ENCODE measurements around the gene GFRA1.

Gene GFRA1

GRCh38 chr10:116108095-116108494 lies 164.9 kb downstream of the GFRA1 start:
- H3K4me3 ChIP-seq (ENCODE audit: control insufficient read depth, low read depth, low read length): no peak overlapping the region
- no peak for DNase-seq (ENCODE audit: low read depth)
- TF ChIP-seq, protein P1, sequence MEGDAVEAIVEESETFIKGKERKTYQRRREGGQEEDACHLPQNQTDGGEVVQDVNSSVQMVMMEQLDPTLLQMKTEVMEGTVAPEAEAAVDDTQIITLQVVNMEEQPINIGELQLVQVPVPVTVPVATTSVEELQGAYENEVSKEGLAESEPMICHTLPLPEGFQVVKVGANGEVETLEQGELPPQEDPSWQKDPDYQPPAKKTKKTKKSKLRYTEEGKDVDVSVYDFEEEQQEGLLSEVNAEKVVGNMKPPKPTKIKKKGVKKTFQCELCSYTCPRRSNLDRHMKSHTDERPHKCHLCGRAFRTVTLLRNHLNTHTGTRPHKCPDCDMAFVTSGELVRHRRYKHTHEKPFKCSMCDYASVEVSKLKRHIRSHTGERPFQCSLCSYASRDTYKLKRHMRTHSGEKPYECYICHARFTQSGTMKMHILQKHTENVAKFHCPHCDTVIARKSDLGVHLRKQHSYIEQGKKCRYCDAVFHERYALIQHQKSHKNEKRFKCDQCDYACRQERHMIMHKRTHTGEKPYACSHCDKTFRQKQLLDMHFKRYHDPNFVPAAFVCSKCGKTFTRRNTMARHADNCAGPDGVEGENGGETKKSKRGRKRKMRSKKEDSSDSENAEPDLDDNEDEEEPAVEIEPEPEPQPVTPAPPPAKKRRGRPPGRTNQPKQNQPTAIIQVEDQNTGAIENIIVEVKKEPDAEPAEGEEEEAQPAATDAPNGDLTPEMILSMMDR (IDR thresholded peaks at IDR 0.05; ENCODE audit: control insufficient read depth, insufficient read depth, low read depth, low read length, missing control alignments): no peak

DNA sequence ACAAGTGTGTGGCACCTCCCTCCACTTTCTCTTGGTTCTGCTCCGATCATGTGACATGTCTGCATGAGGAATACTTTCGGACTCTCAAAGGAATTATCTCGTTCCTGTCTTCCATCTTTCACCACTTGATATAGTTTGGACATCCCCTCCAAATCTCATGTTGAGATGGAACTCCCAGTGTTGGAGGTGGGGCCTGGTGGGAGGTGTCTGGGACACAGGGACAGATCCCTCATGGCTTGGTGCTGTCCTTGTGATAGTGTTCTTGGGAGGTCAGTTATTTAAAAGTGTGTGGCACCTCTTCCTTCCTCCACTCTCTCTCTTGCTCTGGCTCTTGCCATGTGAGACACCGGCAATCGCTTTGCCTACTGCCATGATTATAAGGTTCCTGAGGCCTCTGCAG lies 166.4 kb downstream of the GFRA1 start:
- no peak overlapping the region for H3K4me3 ChIP-seq (ENCODE audit: control insufficient read depth, low read depth, low read length)
- TF ChIP-seq, protein P1 (IDR thresholded peaks at IDR 0.05; ENCODE audit: control insufficient read depth, insufficient read depth, low read depth, low read length, missing control alignments): no peak
- no peak for DNase-seq (ENCODE audit: low read depth)

DNA sequence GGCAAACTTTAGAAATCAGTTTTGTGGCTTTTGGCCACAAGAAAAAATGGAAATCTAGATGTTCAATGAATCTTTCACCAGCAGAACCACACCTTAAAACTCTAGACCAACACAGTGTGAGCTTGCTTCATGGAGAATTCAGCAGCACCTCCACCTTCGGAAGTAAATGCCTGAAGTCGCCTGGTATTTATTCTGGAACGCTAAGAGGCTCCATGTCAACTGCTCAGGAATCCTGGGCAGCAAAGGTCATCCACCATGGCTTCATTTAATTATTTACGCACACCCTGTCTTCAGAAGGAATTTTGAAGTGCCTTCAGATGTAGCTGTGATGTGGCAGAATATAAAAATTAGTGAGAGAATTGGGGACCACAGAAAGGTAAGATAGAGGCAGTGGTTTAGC lies 167.7 kb downstream of the GFRA1 start:
- TF ChIP-seq, protein P1 (IDR thresholded peaks at IDR 0.05; ENCODE audit: control insufficient read depth, insufficient read depth, low read depth, low read length, missing control alignments): no peak
- no peak overlapping the region for H3K4me3 ChIP-seq (ENCODE audit: control insufficient read depth, low read depth, low read length)
- no peak for DNase-seq (ENCODE audit: low read depth)

DNA sequence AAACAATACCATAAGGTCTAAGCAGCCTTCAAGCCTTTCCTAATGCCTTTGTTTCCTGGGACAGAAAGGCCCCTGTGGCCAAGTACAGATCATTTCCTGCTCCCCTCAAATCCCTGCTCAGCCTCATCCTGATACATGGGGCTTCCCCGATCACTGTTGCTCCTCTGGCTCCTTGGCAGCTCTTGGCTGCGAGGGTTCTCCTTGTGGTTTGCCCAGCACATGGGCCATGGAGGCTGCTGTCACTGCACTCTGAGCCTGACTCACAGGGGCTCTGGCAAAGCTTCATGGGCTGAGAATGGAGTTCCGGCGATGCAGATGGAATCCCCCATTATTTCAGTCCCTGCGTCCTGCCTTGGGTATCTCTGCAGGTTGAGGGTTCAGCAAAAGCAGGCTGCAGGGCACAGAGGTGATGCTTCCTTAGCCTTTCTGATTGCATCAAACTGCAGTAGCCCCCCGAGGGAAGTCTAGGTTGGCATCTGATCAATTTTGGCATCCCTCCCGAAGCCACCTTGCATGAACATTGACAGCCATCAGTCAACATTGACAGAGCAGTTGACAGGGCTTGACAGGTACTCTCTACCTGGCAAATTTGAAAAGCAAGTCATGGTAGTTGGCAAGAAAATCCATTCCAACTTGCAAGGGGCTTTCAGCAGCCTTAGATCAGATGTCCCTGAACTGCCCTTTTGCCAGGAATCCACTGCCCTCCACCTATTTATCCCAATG lies 168.6 kb downstream of the GFRA1 start:
- H3K4me3 ChIP-seq (ENCODE audit: control insufficient read depth, low read depth, low read length): no peak overlapping the region
- no peak for DNase-seq (ENCODE audit: low read depth)
- TF ChIP-seq, protein P1 (IDR thresholded peaks at IDR 0.05; ENCODE audit: control insufficient read depth, insufficient read depth, low read depth, low read length, missing control alignments): no peak

GRCh38 chr10:116103668-116104067 lies 169.3 kb downstream of the GFRA1 start:
- H3K4me3 ChIP-seq (ENCODE audit: control insufficient read depth, low read depth, low read length): no peak overlapping the region
- TF ChIP-seq, protein P1 (IDR thresholded peaks at IDR 0.05; ENCODE audit: control insufficient read depth, insufficient read depth, low read depth, low read length, missing control alignments): no peak
- DNase-seq (ENCODE audit: low read depth): no peak

GRCh38 chr10:116101616-116102315 lies 171.2 kb downstream of the GFRA1 start:
- DNase-seq (ENCODE audit: low read depth): no peak
- TF ChIP-seq, protein P1 (IDR thresholded peaks at IDR 0.05; ENCODE audit: control insufficient read depth, insufficient read depth, low read depth, low read length, missing control alignments): no peak
- H3K4me3 ChIP-seq (ENCODE audit: control insufficient read depth, low read depth, low read length): no peak overlapping the region
